Daoy (cell line): ENCODE measurements around the gene AGAP3. TPM values are rescaled to one million over a fixed set of nuclear protein-coding genes. Genes with fewer than 3 reads are reported as not detected.

Experiments used
- DNase-seq: peaks from one replicate; pipeline ENCODE4 v3.0.0-alpha.2; 2015; ENCODE audit warnings: low read depth
- total RNA-seq: library from RNA; depleted of rRNA; stranded (reverse); fragments of >200 nt; shearing (Covaris generic); gene quantifications from 2 replicates; pipeline ENCODE4 v1.2.3, GENCODE V29; 2014

AGAP3 gene
- total RNA-seq, 1 experiment from 2014 or later: 41.6 TPM

DNA sequence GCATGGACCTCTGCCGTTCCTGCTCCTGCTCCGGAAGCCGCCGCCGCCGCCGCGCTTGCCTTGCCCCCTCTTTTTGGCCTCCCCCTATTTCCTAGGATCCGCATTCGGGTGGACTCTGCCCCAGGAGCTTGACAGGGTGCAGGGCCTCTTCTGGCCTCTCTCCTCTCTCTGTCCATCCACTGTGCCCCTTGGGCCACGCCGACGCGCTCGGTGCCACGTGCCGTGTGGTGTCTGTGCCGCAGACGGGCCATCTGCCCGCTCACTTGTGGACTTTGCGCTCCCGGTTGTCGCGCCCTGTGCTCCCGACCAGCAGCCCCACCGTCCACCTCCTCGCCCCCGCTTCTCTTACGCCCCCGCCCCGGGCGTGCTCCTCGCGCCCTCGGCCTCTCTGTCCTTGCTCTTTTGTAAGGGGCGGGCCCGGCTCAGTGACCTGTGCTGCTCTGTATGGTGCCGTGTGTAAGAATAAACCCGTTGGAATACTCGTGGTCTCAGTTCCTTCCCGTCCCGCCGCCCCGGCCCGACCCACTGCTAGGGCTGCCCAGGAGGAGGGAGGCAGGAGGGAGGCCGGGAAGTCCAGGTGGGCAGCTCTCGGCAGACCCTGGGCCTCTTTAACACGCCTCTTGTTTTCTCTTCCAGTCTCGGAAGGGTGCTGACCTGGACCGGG is 37.0 kb downstream of the AGAP3 start:
- no peak for DNase-seq

DNA sequence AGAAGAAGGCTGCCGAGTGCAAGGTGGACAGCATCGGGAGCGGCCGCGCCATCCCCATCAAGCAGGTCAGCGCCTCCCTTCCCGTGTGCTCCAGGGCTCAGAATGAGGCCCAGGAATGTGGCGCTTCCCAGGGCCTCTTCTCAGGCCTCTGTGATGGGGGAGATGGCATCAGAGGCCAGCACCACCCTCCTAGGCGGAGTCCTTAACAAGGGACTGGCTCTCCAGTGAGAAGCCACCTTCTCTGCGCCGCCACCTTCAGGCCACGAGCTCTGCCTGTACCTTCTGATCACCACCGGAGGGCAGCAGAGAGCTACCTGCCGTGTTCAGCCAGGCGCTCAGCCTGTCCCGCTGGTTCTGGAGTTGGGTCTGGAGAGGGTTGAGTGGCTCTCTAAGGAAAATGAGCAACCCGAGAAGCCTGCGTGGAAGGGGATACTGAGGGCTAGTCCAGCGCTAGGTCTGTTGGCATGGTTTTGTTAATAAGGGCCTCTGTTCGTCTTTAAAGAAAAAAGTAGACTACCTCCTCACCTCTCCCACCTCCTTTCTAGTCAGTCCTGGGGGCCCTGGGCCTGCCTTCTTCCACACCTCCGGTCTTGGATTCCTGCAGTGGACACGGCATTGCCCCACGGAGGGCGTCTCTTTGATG is 37.7 kb downstream of the AGAP3 start:
- DNase-seq: peak; percentile 93

DNA sequence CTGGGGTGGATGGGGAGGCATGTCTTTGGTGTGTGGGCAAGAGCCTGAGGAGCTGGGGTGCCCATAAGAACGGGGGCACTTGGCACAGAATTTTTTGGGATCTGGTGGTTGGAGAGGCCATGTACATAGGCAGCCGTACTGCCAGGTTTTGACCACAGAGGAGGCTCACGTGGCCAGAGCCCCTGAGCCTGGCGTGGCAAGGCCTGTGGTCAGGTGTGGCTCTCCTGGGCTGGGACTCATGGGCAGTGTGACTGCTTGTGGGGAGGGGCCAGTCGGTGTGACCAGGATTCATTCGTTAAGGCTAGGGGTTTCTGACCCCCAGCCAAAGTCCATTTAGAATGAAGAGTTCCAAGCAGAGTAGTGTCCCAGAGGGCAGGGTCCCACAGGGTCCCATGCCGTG is 38.2 kb downstream of the AGAP3 start:
- DNase-seq: no peak

DNA sequence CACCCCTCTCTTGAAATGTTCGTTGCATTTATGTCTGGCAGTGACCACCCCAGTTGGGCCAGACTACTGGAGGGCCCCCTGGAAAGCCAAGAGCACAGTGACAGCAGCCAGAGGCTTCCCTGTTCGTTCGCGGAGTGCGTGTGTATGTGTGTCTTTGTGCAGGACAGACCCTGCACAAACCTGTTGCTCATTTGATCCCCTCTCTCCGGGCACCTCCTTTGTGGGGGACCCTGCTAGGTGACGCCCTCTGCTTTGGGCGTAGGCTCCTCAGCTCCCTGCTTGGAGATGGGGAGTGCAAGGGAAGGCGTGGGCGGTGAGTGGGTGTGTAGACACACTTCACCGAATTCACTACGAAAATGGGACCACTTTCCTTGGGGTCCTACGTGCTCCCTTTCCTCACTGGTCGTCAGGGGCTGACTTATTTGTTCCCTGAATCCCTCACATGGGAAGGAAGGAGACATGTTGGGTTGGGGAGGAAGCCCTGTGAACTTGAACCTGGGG is 38.7 kb downstream of the AGAP3 start:
- DNase-seq: no peak

DNA sequence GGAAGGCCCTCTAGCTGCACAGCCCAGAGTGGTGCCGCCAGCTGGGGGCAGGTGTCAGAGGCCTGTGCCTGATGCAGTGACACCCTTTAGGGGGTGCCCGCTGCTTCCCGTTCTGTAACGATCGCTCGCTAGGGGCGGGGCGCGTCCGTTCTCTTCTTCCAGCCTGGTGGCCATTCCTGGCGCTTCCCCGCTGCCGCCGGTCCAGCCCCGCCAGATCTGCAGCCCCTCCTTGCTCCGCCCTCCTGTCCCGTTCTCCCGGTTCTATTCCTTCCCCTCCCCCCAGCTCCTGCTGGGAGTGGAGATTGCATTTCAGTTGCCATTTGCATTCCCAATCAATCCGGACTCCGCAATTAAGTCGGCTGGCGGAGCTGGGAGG is 39.2 kb downstream of the AGAP3 start:
- no peak for DNase-seq

DNA sequence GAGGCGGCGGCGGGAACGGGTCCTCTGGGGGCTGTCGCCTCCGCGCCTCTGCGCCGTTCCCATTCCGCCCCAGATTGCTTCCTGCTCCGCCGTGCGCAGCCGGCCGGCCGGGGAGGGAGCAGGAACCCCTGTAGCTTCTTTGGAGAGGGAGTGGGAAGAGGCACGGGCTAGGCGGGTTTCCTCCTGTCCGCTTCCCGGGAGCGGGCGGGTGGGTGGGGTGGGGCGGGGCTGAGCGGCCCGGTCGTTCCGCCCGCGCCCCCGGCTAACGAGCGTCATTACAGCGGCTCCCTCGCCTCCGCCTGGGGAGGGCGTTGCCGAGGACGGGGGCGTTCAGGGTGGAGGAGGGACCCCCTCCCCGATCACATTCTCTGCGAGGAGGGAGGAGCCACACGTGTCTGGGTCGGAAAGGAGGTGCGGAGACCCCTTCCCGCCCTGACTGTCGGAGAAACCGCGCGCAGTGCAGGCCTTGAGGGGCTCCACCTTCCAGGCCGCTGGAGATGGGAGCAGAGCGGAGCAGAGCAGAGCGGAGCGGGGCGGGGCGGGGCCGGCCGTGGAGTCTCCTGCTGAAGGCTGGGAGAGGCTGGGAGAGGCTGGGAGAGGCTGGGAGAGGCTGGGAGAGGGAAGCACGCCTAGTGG is 39.7 kb downstream of the AGAP3 start:
- no peak for DNase-seq

DNA sequence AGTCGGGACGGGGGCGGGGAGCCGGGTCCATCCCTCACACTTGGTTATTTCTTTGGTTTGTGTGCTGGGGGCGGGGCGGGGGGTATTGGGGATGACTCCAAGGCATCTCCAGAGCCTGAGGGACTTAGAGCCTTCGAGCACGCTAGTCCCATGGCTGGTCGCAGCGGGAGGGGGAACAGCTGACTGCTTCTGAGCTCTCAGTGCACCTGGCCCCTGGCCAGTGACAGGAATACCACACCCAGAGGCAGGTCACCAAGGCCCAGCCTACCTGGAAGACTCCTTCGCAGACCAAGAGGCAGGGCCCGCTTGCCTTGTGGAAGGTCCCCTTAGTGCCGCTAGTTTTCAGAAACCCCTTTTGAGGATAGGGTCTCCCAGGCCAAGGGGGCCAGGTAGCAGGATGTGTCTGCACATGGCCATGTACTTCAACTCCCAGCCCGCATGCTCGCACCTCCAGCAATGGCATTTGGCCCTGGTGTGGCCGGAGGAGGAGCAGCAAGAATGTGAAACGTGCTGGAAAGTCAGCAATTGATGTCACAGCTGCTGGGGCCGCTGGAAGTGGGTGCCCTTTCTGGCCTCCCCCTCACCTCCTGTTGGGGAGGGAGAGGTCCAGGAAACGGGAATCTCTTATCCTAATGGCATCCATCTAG is 40.3 kb downstream of the AGAP3 start:
- no peak for DNase-seq

DNA sequence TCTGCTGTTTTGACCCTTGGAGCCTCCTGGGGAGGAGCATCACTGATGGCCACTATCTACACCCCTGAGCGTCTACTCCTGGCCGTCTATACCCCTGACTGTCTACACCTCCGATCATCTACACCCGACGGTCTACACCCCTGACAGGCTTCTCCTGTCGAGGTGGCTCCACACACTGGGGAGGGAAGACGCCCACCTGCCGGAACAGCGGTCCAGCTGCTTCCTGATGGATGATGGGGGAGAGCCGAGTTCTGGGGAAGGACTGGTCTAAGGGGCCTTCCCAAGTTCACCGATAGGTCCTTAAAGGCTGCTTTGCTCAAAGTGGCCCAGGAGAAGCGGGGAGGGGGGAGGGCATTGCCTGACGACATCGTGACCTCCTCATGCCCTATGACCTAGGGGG is 41.9 kb downstream of the AGAP3 start:
- no peak for DNase-seq

DNA sequence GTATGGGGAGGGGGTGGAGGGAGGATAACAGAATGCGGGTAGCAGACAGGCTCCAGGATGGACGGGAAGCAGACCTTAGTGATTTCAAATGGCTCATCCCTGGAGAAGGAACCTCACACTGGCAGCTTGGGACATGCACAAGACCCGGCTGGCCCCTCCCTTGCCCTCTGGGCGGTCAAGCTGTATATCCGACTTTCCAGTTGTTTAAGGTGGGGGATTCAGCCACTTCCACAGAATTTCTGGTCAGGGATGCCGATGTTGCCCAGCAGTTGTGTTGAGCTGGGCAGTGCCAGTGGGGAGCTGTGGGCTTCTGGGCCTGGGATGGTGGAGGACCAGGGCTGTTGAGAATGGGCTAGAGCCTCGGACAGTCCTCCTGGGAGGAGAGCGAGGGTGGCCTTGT is 42.4 kb downstream of the AGAP3 start:
- DNase-seq: no peak

DNA sequence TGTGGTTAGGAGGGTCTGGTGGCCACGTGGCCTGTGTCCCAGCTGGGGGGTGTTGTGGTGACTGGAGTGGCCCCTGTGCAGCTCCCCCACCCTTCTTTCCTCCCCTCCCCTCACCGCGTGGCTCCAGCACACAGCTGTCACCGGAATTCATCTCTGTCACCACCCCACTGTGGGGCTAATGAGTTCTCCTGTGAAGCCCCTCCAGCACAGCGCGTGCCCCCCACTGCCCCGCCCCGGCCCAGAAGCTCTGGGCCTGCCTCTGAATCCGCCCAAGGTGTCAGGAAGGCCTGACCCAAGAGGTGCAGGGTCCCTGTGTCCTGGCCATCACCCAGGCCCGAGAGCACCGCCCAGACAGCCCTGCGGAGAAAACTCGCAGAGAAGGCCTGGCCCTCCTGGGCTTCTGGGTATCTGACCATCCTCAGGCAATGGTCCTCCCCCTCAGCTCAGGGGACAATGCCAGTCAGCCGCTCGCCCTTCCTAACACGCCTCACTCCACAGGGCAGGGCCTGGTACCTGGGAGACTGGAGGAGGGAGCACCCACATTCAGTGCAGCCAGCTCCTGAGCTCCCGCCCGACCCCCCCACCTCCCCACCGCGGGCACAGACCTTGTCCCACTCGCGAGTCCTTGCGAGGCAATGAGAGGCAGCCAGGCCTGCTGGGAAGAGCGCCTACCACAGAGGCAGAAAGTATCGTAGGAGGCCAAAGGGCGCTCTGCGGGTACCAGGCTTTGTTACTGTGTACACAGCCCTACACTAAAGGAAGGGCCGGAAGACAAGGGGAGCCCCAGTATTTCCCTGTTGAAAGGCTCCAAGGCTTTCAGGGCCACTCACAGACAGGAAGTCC is 43.1 kb downstream of the AGAP3 start:
- no peak for DNase-seq

DNA sequence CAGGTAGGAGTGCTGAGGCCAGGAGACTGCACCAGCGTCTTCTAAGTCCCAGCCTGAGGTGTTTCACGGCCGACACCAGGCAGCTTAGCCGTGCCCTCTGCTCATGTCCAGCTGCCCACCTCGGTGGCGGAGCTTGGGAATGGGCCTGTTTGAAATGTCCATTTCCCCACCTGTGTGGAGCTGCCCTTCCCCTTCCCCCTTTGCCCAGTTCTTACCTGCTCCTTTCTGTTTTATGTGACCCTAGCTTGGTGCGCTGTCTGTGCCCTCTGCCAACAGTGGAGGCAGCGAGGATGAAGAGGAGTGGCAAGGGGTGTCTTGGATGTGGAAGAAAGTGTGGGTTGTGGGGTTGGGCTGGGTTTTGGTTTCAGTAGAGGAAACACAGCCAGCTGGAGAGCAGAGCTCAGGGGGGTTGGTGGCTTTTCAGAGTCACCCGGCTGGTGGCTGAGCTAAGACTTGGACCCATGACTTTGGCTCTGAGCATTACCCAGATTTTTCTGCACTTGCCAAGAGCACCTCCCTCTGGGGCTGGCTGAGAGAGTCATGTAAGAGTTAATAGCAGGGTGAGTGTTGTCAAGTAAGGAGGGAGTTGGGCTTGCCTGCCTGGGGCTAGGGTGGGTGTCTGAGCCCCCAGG is 43.8 kb downstream of the AGAP3 start:
- no peak for DNase-seq

DNA sequence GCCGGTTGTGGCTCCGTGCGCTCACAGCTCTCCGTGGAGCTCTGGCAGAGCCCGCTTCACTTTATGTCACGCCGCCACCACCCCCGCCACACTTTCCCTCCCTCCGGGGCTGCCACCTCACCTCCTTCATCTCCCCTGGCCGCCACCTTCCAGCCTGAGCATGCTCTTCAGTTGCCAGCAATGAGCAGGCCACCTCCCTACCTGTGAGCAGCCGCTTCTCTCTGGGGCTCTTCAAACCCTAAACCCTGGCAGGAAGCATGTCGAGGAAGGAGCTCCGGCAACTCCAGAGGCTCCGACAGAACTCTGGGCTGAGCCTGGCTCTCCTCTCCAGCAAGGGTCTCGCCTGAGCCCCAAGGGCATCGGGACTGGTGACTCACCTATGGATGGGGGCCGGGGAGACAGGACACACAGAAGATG is 44.5 kb downstream of the AGAP3 start:
- DNase-seq: no peak

DNA sequence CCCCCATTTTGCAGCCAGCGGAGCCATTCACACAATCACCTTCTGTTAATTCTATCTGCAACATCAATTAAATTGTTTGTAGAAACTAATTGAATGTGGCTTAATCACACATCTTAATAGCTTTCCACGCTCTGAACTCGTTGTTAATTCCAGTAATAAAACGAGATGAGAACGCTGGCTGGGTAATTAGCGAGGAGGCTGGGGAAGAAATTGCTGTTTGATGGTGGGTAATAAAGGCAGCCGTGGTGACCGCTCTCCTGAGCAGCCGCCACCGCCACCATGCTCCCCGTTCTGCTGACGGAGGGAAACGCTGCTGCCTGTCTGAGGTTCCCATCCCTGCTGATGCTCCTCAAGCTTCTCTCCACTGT is 44.9 kb downstream of the AGAP3 start:
- no peak for DNase-seq

DNA sequence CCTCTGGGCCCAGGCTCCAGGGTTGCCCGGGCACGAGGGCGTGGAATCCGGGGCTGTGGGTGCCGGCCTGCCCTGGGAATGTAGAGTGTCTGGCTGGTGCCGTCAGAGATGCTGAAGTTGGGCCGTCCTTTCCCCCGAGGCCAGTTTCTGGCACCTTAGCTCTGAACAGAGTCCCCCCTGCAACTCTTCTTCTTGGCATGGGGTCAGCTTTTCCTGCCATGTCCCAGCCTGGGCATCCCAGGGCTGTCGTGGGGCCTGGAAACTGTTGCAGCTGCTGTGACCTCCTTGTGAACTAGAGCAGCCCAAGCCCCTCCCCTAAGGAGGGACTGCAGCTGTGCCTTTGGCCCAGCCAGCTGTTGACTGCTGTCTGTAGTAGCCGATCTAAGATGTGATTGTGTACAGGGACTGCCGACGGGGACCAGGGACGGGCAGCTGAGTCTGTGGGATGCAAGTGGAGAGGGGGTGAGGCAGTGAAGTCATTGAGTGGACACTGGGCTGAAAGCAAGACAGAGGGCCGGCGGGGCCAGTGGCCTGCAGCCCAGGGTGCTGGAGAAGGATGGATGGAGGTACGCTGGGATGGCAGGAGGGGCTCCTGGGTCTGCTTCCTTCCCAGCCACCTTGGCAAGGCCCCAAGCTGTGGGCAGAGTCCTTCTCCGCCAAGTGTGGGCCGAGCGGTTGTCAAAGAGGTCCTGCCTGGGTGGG is 45.5 kb downstream of the AGAP3 start:
- no peak for DNase-seq

DNA sequence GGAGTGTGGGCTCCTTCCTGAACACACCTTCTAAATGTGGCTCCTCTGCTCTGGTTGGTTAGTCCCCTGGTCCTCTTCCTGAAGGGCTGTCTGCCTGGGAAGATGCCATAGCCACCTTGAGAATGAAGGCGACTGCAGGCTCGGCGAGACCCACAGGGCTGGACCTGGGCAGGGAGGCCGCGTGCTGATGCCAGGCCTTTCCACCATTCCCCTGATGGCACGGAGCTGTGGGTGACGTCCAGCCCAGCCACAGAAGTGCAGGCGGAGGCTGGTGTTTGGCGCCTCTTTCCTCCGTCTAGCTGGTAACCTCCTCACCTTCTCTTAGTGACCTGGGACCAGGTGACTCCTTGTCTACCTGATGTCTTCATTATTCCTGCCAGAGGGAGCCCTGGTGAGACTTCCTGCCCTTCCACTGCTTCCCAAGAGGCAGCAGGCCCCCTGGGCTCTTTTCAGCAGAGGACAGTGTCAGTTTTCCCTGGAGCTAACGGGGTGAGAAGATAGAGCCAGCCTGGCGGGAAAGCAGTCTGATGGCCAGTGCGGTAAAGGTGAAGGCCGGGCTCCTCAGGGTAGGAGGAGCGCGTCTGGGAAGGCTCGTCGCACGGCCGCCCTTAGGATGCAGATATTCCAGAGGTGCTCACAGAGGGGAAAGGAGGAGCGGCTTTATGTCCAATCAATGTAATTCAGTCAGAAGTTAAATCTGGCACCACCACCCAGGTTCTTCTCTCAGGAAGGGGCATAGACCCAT is 46.4 kb downstream of the AGAP3 start:
- no peak for DNase-seq

DNA sequence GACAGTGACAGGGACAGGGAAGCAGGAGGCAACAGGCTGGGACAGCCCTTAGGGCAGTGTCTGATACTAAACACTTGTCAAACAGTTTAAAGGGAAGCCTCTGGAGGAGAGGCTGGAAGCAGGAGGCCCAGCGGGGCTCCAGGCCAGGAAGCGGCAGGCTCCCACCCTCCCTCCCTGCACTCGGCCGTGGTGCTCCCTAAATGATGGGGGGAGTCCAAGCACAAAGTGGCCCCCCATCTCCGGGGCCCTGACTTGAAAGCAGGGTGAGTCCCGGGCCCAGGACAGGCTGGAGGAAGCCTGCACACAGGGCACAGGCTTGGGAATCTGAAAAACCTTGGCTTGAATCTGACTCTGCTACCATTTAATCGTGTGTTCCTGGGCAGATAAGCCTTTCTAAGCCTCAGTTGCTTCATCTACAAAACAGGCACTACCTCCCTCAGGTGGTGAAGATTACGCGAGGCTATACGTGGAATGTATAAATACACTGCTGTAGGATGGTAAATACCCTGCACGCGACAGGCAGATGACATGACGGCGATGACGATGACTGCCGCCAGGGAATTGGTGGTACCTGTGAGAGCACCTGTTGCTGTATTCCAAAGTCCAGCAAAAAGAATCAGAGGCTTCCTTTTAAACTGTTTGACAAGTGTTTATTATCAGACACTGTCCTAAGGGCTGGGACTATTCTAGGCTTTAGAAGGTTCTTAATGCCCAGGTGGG is 47.2 kb downstream of the AGAP3 start:
- no peak for DNase-seq

DNA sequence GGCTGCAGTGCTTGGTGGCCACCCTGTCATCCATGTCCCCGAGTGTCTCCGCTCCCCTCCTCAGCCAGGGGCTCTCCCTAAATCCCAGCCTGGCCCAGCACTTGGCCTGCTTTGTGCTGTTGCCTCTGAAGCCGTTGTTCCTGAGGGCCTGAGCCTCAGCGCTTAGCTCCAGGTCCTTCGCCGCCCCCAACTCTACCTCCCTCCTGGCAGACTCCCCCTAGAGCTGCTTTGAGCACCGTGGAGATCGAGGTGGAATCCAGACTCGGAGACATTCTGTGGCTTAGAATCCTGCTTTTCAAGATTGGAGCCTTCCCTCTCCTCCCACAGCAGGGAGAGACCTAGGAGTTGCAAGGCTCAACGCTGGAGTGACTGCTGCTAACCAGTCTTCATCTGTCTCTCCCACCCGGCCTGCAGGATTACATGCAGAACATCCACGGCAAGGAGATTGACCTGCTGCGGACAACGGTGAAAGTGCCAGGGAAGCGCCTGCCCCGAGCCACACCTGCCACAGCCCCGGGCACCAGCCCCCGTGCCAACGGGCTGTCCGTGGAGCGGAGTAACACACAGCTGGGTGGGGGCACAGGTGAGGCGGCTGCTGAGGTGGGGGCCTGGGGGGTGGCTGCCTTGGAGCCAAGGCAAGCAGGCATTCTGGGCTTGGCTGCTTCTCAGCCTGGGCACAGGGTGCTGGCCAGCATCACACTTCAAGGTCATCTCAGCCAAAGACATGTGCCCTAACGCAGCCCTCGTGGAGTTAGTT is 47.9 kb downstream of the AGAP3 start:
- DNase-seq: no peak

DNA sequence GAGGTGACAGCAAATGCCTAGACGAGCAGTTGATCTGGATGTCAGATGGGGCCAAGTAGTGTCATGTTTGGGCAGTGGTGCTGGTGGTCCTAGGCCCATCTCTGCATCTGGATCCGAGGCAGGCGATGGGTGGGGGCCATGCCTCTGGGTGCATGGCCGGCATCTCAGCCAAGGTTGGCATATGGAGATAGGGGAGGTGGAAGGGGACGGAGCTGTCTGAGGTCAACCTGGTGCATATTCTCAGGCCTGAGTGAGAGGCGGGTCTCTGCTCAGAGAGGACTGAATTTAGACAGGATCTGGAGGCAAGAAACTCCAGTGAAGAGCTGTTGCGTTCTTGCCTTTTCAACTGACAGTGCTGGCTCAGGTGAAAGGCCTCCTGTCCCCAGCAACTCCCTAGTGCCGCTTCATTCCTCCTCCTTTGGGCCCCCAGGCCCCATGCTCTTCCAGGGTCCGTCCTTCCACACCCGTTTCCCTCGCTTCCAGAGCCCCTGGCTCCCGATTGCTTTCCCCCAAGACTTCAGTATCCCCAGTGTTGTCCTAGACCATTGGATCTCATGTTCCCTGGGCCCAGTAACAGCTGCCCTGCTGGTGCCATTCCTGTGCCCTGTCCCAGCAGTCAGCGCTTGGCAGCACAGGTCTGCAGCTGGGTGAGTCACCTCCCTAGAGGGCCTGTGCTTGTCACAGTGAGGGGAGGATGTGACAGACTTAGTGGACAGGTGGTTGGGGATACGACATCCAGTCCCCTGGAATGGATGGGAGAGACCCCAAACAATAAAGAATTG is 48.7 kb downstream of the AGAP3 start:
- DNase-seq: no peak
